ENCODE data around the gene SLC44A4. TPM values are rescaled to one million over a fixed set of nuclear protein-coding genes. Genes with fewer than 3 reads are reported as not detected.

Gene SLC44A4
- total RNA-seq, 1 experiment from 2014 or later = 3.8 TPM

- Mint-ChIP-seq H3K36me3 (ENCODE audit: insufficient read depth in 1 of 3, low read depth in 3 of 3) (peaks cover under 1 to 3% (median under 1%) of the 10 kb centered on the region in 3 experiments; a peak in 5 of 7 replicates), H3K4me1 (peaks cover 32% of the 10 kb centered on the region in 2 experiments), H3K4me3 (peak overlapping the region; percentile 79 to 88), H3K9me3 (no peaks in the 10 kb centered on the region; a peak in 2 of 5 replicates), H3K27me3 (ENCODE audit: low read depth) (peaks cover 4% of the 10 kb centered on the region), H3K27ac (no peak overlapping the region)
- Histone ChIP-seq H4K91ac (ENCODE audit: insufficient read length, low read depth, low read length) (no peak overlapping the region), H3K79me2 (ENCODE audit: insufficient read depth, low read length) (peaks cover 5% of the 10 kb centered on the region; the same call in 1 of the 2 replicates), H3K27me3 (ENCODE audit: insufficient read depth, low read length) (no peaks in the 10 kb centered on the region), H3K4me1 (ENCODE audit: insufficient read depth, low read length) (peaks cover 2% of the 10 kb centered on the region; the same call in 1 of the 2 replicates), H3K23me2 (ENCODE audit: insufficient read length, low read depth, low read length, poor library complexity, severe bottlenecking) (peaks cover 15% of the 10 kb centered on the region), H3K79me1 (ENCODE audit: insufficient read depth, low read depth, low read length, poor library complexity, severe bottlenecking) (no peaks in the 10 kb centered on the region), H3K27ac (ENCODE audit: insufficient read length, low read depth, low read length) (no peak overlapping the region), H4K20me1 (ENCODE audit: control insufficient read depth, insufficient read depth, insufficient read length) (no peaks in the 10 kb centered on the region), H2BK20ac (ENCODE audit: low read depth, low read length, poor library complexity, severe bottlenecking) (no peak overlapping the region), H3K23ac (ENCODE audit: insufficient read length, low read depth, low read length) (no peak overlapping the region), H4K5ac (ENCODE audit: insufficient read length, low read depth, low read length) (no peak overlapping the region), H2BK15ac (ENCODE audit: low read depth, low read length) (no peak overlapping the region), H3K18ac (ENCODE audit: insufficient read length, low read depth, low read length) (no peak overlapping the region), H2BK12ac (ENCODE audit: insufficient read length, low read depth, low read length) (no peak overlapping the region), H3T11ph (ENCODE audit: low read length) (no peak overlapping the region), H2AK5ac (ENCODE audit: insufficient read length, low read length) (no peak overlapping the region), H2BK5ac (ENCODE audit: insufficient read length, low read length) (no peak overlapping the region), H3K9me3 (ENCODE audit: control insufficient read depth, low read depth, low read length) (no peaks in the 10 kb centered on the region), H3K4me2 (ENCODE audit: insufficient read depth, insufficient read length, low read length) (peak overlapping the region; percentile 61), H3K56ac (ENCODE audit: insufficient read length, low read depth, low read length) (no peak overlapping the region), H3K9ac (ENCODE audit: extremely low read depth, insufficient read length, low read length) (peak overlapping the region; percentile 52), H4K8ac (replicated peaks; ENCODE audit: insufficient read length, low read depth, low read length) (no peak overlapping the region), H2BK120ac (ENCODE audit: low read depth, low read length, poor library complexity, severe bottlenecking) (no peak overlapping the region), H2AFZ (ENCODE audit: low read length) (no peak overlapping the region), H3K14ac (ENCODE audit: insufficient read depth, low read length) (no peak overlapping the region), H3K4ac (ENCODE audit: low read depth, low read length) (no peak overlapping the region)
- WGBS (ENCODE audit: extremely low coverage, insufficient read length, low lambda C conversion rate) = no CpG with 5 or more reads among the region's 15 CpGs
- DNase-seq = no peak
- TF ChIP-seq CTCF (conservative IDR thresholded peaks at IDR 0.05) = peak; percentile 70; the same call in 2 of the 3 replicates
These were observed 49.0 kb downstream of the SLC44A4 start for GRCh38 chr6:31829633-31830283.
